T-helper 1 cell treated with Interleukin-12 subunit alpha and Interleukin-12 subunit beta and Interleukin-4 antibody, amounts not matched to agents 30 μg/mL and 1 μg/mL, for 36 hours (primary cell): ENCODE results near the gene PAK6.

Experiments used
- H3K27ac Mint-ChIP-seq: one replicate; pipeline ENCODE4 v1.8.0; 2021; ENCODE audit warnings: mild to moderate bottlenecking, mixed read lengths
- H3K27me3 Mint-ChIP-seq: one replicate; pipeline ENCODE4 v1.8.0; 2021; ENCODE audit warnings: low read depth, mixed read lengths
- H3K36me3 Mint-ChIP-seq: one replicate; pipeline ENCODE4 v1.8.0; 2021; ENCODE audit warnings: low read depth, mixed read lengths
- H3K4me1 Mint-ChIP-seq: one replicate; pipeline ENCODE4 v1.8.0; 2021; ENCODE audit warnings: low read depth, mixed read lengths
- H3K4me3 Mint-ChIP-seq: one replicate; pipeline ENCODE4 v1.8.0; 2021; ENCODE audit warnings: mild to moderate bottlenecking, moderate library complexity, mixed read lengths
- H3K9me3 Mint-ChIP-seq: one replicate; pipeline ENCODE4 v1.8.0; 2021; ENCODE audit warnings: mixed read lengths

The PAK6 gene

GRCh38 chr15:40322531-40323238, 83.8 kb downstream of the PAK6 start:
- H3K4me1 Mint-ChIP-seq, result peaks cover 25% of the 10 kb centered on the region
- peak overlapping the region; percentile 65 for H3K27ac Mint-ChIP-seq
- peak overlapping the region; percentile 82 for H3K4me3 Mint-ChIP-seq
- peaks cover 4% of the 10 kb centered on the region for H3K36me3 Mint-ChIP-seq
- H3K9me3 Mint-ChIP-seq, result no peaks in the 10 kb centered on the region
- peaks cover 25% of the 10 kb centered on the region for H3K27me3 Mint-ChIP-seq

GRCh38 chr15:40323239-40323952, 84.5 kb downstream of the PAK6 start, which contains the start of gene INAFM2:
TSS of gene INAFM2 (plus strand) at chr15:40323692. CDS start at chr15:40324056, 364 bp downstream.
- peak within 1 kb of the TSS; percentile 65 for H3K27ac Mint-ChIP-seq
- peaks cover 21% of the 10 kb centered on the region for H3K27me3 Mint-ChIP-seq
- peaks cover 28% of the 10 kb centered on the region for H3K4me1 Mint-ChIP-seq
- no peaks in the 10 kb centered on the region for H3K9me3 Mint-ChIP-seq
- H3K4me3 Mint-ChIP-seq, result peak within 1 kb of the TSS; percentile 82
- H3K36me3 Mint-ChIP-seq, result peaks cover 6% of the 10 kb centered on the region

GRCh38 chr15:40323953-40324937, 85.4 kb downstream of the PAK6 start:
- H3K4me1 Mint-ChIP-seq, result peaks cover 34% of the 10 kb centered on the region
- H3K27me3 Mint-ChIP-seq, result peaks cover 20% of the 10 kb centered on the region
- peaks cover 6% of the 10 kb centered on the region for H3K36me3 Mint-ChIP-seq
- peak overlapping the region; percentile 71 for H3K4me3 Mint-ChIP-seq
- peak overlapping the region; percentile 31 for H3K27ac Mint-ChIP-seq
- no peaks in the 10 kb centered on the region for H3K9me3 Mint-ChIP-seq

- H3K4me3 Mint-ChIP-seq, result peak overlapping the region; percentile 71
- no peak overlapping the region for H3K27ac Mint-ChIP-seq
- peaks cover 6% of the 10 kb centered on the region for H3K36me3 Mint-ChIP-seq
- H3K9me3 Mint-ChIP-seq, result no peaks in the 10 kb centered on the region
- H3K27me3 Mint-ChIP-seq, result peaks cover 14% of the 10 kb centered on the region
- peaks cover 38% of the 10 kb centered on the region for H3K4me1 Mint-ChIP-seq
Measured at GRCh38 chr15:40325188-40325587, 86.3 kb downstream of the PAK6 start.

- H3K4me1 Mint-ChIP-seq, result peaks cover 38% of the 10 kb centered on the region
- H3K4me3 Mint-ChIP-seq, result no peak overlapping the region
- no peaks in the 10 kb centered on the region for H3K9me3 Mint-ChIP-seq
- no peak overlapping the region for H3K27ac Mint-ChIP-seq
- peaks cover 6% of the 10 kb centered on the region for H3K36me3 Mint-ChIP-seq
- peaks cover 12% of the 10 kb centered on the region for H3K27me3 Mint-ChIP-seq
Measured at GRCh38 chr15:40325700-40326099, 86.8 kb downstream of the PAK6 start.
